HepG2 (cell line): ENCODE measurements around the gene CRYM. TPM values are rescaled to one million over a fixed set of nuclear protein-coding genes. Genes with fewer than 3 reads are reported as not detected.

Source experiments
- ATAC-seq: fragments of 200-7000 bp; cut with Tn5 transposase; 3 replicates; pipeline ENCODE4 v1.9.1; 2020; ENCODE audit warnings: mild to moderate bottlenecking, moderate library complexity
- BruUV-seq: library from RNA; stranded (reverse); fragments of 400-500 nt; replicated peaks from 2 replicates; lab custom pipeline; 2021; lab: Mats Ljungman, UMichigan
- CTCF ChIA-PET: fragments of 300-600 bp; formaldehyde crosslinking; extraction: SDS; loops from one replicate; lab custom pipeline; 2021; ENCODE audit warnings: low total read pairs, inconsistent platforms, low intra/inter-chr PET ratio; lab: Yijun Ruan, JAX
- POLR2A ChIA-PET: fragments of 350-600 bp; sonication (Branson Sonifier 250); formaldehyde crosslinking; loops from one replicate; lab custom pipeline; 2020; ENCODE audit warnings: antibody characterized with exemption, inconsistent platforms; lab: Yijun Ruan, JAX
- DNase-seq: peaks from one replicate; pipeline ENCODE4 v3.0.0-alpha.2; 2015; ENCODE audit warnings: low spot score
- FAIRE-seq: peaks from 3 replicates; lab custom pipeline; 2011; peaks lifted over from hg19 to GRCh38; lab: Jason Lieb, UNC
- H2AFZ ChIP-seq: one replicate; pipeline ENCODE4 v1.6.1; 2011; ENCODE audit warnings: low read length, inconsistent platforms
- H3K27ac ChIP-seq: fragments of 300-600 bp; 3 replicates; pipeline ENCODE4 v1.8.0; 2011; ENCODE audit warnings: mixed run types, mild to moderate bottlenecking, mixed read lengths, low read length, inconsistent platforms; ENCODE audit not compliant: insufficient read depth; ENCODE audit errors: extremely low read length
- H3K27me3 ChIP-seq, 2 experiments: fragments of 200-600 bp in 1 of 2; 2 replicates in 1 of 2; 3 replicates in 1 of 2; pipeline versions ENCODE4 v1.6.0 to v1.8.0; 2011; ENCODE audit warnings: low read length in 2 of 2, mild to moderate bottlenecking in 2 of 2, moderate library complexity in 2 of 2, inconsistent platforms in 1 of 2; ENCODE audit not compliant: insufficient read depth in 2 of 2, control insufficient read depth in 1 of 2
- H3K36me3 ChIP-seq, 2 experiments: fragments of 200-600 bp in 1 of 2; replicated peaks in 1 of 2; 2 replicates in 1 of 2; 3 replicates in 1 of 2; pipeline versions ENCODE4 v1.5.1 to v1.8.0; 2011; ENCODE audit warnings: low read length in 2 of 2, inconsistent platforms in 1 of 2; ENCODE audit not compliant: insufficient read depth in 2 of 2, control insufficient read depth in 1 of 2
- H3K4me1 ChIP-seq: 2 replicates; pipeline ENCODE4 v1.5.1; 2012; ENCODE audit warnings: low read length, inconsistent platforms; ENCODE audit not compliant: insufficient read depth
- H3K4me2 ChIP-seq: 2 replicates; pipeline ENCODE4 v1.6.0; 2011; ENCODE audit warnings: low read depth, low read length, inconsistent platforms
- H3K4me3 ChIP-seq, 3 experiments: fragments of 200-600 bp in 1 of 3; sonication (generic), shearing (Covaris generic) in 1 of 3; replicated peaks in 1 of 3; 2 replicates each; pipeline ENCODE4 v1.5.1; 2011 to 2016; ENCODE audit warnings: low read length in 3 of 3, inconsistent platforms in 2 of 3, low read depth in 2 of 3, mild to moderate bottlenecking in 2 of 3, control low read depth in 1 of 3, mixed read lengths in 1 of 3; ENCODE audit not compliant: insufficient read depth in 1 of 3
- H3K79me2 ChIP-seq: one replicate; pipeline ENCODE4 v1.6.1; 2011; ENCODE audit warnings: low read length, inconsistent platforms; ENCODE audit not compliant: insufficient read depth
- H3K9ac ChIP-seq: 2 replicates; pipeline ENCODE4 v1.6.0; 2011; ENCODE audit warnings: mild to moderate bottlenecking, low read depth, low read length, inconsistent platforms; ENCODE audit not compliant: insufficient read depth
- H3K9me3 ChIP-seq: 2 replicates; pipeline ENCODE4 v1.5.1; 2012; ENCODE audit warnings: mild to moderate bottlenecking, low read length
- H4K20me1 ChIP-seq: 2 replicates; pipeline ENCODE4 v1.6.0; 2011; ENCODE audit warnings: inconsistent platforms, mild to moderate bottlenecking, low read length, moderate library complexity; ENCODE audit not compliant: insufficient read depth
- MTF2 ChIP-seq: sonication (generic); formaldehyde crosslinking; IDR thresholded peaks from 2 replicates; pipeline ENCODE4 v1.5.0; 2020; ENCODE audit warnings: missing genetic modification reagents, borderline replicate concordance
- MXD4 ChIP-seq: IDR thresholded peaks from 2 replicates; pipeline ENCODE4 v1.6.1; 2016; ENCODE audit warnings: mild to moderate bottlenecking, missing biosample characterization, missing genetic modification reagents
- PHF8 ChIP-seq: sonication (generic); formaldehyde crosslinking; IDR thresholded peaks from 2 replicates; pipeline ENCODE4 v1.5.0; 2020; ENCODE audit warnings: missing genetic modification reagents
- ZFP36L1 ChIP-seq: sonication (generic); formaldehyde crosslinking; IDR thresholded peaks from 2 replicates; pipeline ENCODE4 v1.8.0; 2022; ENCODE audit warnings: mild to moderate bottlenecking, missing genetic modification reagents, moderate library complexity
- ZNF292 ChIP-seq: sonication (generic); formaldehyde crosslinking; IDR thresholded peaks from 2 replicates; pipeline ENCODE4 v1.8.1; 2022; ENCODE audit warnings: mild to moderate bottlenecking, low read depth, missing genetic modification reagents, borderline replicate concordance
- ZNF441 ChIP-seq: sonication (generic); formaldehyde crosslinking; IDR thresholded peaks from 2 replicates; pipeline ENCODE4 v1.7.0; 2021; ENCODE audit warnings: missing genetic modification reagents, borderline replicate concordance
- ZSCAN21 ChIP-seq: sonication (generic); formaldehyde crosslinking; IDR thresholded peaks from 2 replicates; pipeline ENCODE4 v1.8.0; 2022; ENCODE audit warnings: mild to moderate bottlenecking, missing genetic modification reagents, moderate library complexity, borderline replicate concordance
- WGBS: methylation state at CpG from one replicate; pipeline ENCODE4 v1.1.6; 2017; ENCODE audit warnings: low lambda C conversion rate; 5-methylcytosine and 5-hydroxymethylcytosine counted together
- in situ Hi-C: cut with HindIII; loops from 2 replicates; pipeline ENCODE4 v1.10.0; 2017; ENCODE audit warnings: low pct_unique_long_range_greater_than_20kb; ENCODE audit not compliant: extremely low pct_ligation_motif_present
- intact Hi-C: fragments of 100-400 bp; cut with micrococcal nuclease; formaldehyde crosslinking; loops from one replicate; pipeline ENCODE4 v1.10.0; 2022; ENCODE audit not compliant: unreplicated experiment
- polyA plus RNA-seq, 8 experiments: library from polyadenylated mRNA; depleted of rRNA in 3 of 8; stranded (reverse) in 7 of 8; unstranded in 1 of 8; fragments of >200 nt; fragmentation: Illumina TruSeq in 4 of 8; extraction: Trizol in 4 of 8; gene quantifications; 2 replicates each; pipeline versions ENCODE4 v1.2.1 to v1.2.3, GENCODE V29; 2011 to 2016; ENCODE audit warnings: low read depth in 4 of 8, missing spikeins in 1 of 8, mixed read lengths in 1 of 8; ENCODE audit not compliant: insufficient read depth in 1 of 8
- total RNA-seq, 5 experiments: library from RNA; depleted of rRNA; stranded (reverse); fragments of >200 nt; fragmentation: Illumina TruSeq; extraction: Trizol; gene quantifications; 2 replicates each; pipeline ENCODE4 v1.2.3, GENCODE V29; 2016; ENCODE audit warnings: low read depth in 1 of 5
- TF ChIP-seq, protein P1 (sequence below): sonication (generic); formaldehyde crosslinking; IDR thresholded peaks from 2 replicates; pipeline ENCODE4 v1.5.0; 2020; ENCODE audit warnings: mild to moderate bottlenecking, low read depth, missing genetic modification reagents, borderline replicate concordance
- TF ChIP-seq, protein P2 (sequence below): sonication (generic); formaldehyde crosslinking; conservative IDR thresholded peaks from 2 replicates; pipeline ENCODE4 v1.8.0; 2022; ENCODE audit warnings: mild to moderate bottlenecking, moderate library complexity, missing genetic modification reagents
- TF ChIP-seq, protein P3 (sequence below): sonication (generic); formaldehyde crosslinking; IDR thresholded peaks from 2 replicates; pipeline ENCODE4 v1.4.0; 2020; ENCODE audit warnings: missing genetic modification reagents, mild to moderate bottlenecking, borderline replicate concordance

CRYM gene
- total and polyA plus RNA-seq, 2 of the 13 experiments (the other 11 are each of a cell fraction or from before 2014, with no cell fraction given), result 1.9 to 2.2 TPM

DNA sequence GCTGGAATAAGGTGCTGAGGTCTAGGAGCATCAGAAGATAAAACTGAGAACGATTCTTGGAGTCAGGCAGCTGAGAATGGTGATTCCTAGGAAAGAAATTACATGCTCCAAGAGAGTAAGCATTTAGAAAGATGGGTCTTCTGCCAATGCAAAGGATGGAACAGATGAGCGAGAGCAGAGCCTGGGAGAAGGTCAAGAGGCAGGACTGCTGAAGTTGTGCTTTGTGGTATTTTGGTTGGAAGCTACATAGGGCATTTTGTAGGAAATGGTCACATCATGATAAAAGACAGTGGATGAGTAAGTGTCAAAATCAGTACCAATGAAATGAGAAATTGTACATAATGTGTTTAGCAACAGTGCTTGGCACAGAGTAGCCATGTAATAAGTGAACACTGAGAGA is 1.4 kb upstream of the CRYM start (continued):
- no peak for TF ChIP-seq MXD4 (CRISPR knock-in tag)

DNA sequence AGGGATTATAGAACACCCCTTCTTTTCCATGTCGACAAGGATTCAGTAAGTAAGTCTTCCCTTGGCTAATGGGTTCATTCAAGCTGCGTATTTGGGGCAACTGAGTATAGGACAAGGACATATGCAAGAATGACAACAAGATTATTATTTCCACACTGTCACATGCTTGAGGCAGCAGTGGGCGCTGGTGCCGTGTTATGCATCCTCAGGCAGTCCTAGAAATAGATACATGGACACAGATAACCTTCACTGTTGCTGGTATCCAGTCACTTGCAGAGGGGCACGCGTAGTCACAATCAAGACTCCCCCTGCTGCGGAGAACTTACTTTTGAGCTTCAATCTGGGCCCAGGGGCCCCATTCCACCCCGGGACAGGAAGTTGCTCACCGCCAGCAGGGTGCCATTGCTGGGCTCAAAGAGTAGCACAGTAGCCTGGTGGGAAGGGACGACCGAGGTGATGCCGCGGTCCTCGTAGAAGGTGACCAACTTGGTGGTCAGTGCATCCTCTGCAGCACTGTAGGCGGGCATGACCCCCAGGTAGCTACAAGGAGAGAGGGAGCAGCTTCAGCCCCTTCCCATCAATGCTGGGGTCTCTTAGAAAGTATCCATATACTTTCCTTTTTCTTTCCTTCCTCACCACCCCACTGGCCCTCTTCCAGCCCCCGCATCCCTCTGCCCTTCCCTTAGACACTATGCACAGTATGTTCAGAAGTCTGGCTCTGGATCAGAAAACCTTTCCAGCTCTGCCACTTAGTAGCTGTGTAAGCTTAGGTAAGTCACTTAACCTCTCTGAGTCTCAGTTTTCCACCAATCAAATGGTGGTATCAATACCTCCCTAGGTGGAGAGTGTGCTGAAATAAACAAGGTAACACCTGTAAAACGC is 804 bp downstream of the CRYM start:
- ATAC-seq (peak; percentile 10), DNase-seq (no peak), FAIRE-seq (no peak)
- peaks cover 0 to 18% of the 10 kb centered on the region in 2 experiments; a peak in 2 of 5 replicates for H3K27me3 ChIP-seq
- H3K27ac ChIP-seq, result no peak overlapping the region
- no peak overlapping the region for H3K9ac ChIP-seq
- BruUV-seq, result no TSS peak
- ChIA-PET CTCF (interaction anchor here (0.7 to 3.9 kb wide), 5 partner anchors 24 to 121 kb away, joined by 3 to 58 read pairs (median 5); no protein-coding TSS in a partner anchor), POLR2A (no interaction called here)
- H3K36me3 ChIP-seq, result no peaks in the 10 kb centered on the region
- in situ Hi-C loops (loop anchor here (5.0 kb wide), 1 partner anchor 90 kb away; no protein-coding TSS in a partner anchor), intact Hi-C loops (loop anchor here (5.0 kb wide), 1 partner anchor 45 kb away; the partner anchor contains the start of gene ANKS4B)
- no peak overlapping the region for H2AFZ ChIP-seq
- no peaks in the 10 kb centered on the region for H3K9me3 ChIP-seq
- H3K4me2 ChIP-seq, result peak overlapping the region; percentile 98
- H3K79me2 ChIP-seq, result no peaks in the 10 kb centered on the region
- H3K4me3 ChIP-seq, result peak overlapping the region; percentile 51 to 79 (median 62); a peak in 5 of 6 replicates
- TF ChIP-seq ZNF292 (CRISPR knock-in tag) (no peak), PHF8 (CRISPR knock-in tag) (0 out of 2 replicates have a peak, but pooled peaks have one; percentile 1), ZSCAN21 (0 out of 2 replicates have a peak, but pooled peaks have one; percentile 54), ZNF441 (CRISPR knock-in tag) (0 out of 2 replicates have a peak, but pooled peaks have one; percentile 30), MTF2 (CRISPR knock-in tag) (0 out of 2 replicates have a peak, but pooled peaks have one; percentile 7), ZFP36L1 (CRISPR knock-in tag) (peak; percentile 34; the same call in 1 of the 2 replicates)
- TF ChIP-seq, protein P1, sequence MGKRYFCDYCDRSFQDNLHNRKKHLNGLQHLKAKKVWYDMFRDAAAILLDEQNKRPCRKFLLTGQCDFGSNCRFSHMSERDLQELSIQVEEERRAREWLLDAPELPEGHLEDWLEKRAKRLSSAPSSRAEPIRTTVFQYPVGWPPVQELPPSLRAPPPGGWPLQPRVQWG (CRISPR knock-in tag), result no peak
- TF ChIP-seq, protein P2, sequence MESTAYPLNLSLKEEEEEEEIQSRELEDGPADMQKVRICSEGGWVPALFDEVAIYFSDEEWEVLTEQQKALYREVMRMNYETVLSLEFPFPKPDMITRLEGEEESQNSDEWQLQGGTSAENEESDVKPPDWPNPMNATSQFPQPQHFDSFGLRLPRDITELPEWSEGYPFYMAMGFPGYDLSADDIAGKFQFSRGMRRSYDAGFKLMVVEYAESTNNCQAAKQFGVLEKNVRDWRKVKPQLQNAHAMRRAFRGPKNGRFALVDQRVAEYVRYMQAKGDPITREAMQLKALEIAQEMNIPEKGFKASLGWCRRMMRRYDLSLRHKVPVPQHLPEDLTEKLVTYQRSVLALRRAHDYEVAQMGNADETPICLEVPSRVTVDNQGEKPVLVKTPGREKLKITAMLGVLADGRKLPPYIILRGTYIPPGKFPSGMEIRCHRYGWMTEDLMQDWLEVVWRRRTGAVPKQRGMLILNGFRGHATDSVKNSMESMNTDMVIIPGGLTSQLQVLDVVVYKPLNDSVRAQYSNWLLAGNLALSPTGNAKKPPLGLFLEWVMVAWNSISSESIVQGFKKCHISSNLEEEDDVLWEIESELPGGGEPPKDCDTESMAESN (CRISPR knock-in tag), result no peak
- TF ChIP-seq, protein P3, sequence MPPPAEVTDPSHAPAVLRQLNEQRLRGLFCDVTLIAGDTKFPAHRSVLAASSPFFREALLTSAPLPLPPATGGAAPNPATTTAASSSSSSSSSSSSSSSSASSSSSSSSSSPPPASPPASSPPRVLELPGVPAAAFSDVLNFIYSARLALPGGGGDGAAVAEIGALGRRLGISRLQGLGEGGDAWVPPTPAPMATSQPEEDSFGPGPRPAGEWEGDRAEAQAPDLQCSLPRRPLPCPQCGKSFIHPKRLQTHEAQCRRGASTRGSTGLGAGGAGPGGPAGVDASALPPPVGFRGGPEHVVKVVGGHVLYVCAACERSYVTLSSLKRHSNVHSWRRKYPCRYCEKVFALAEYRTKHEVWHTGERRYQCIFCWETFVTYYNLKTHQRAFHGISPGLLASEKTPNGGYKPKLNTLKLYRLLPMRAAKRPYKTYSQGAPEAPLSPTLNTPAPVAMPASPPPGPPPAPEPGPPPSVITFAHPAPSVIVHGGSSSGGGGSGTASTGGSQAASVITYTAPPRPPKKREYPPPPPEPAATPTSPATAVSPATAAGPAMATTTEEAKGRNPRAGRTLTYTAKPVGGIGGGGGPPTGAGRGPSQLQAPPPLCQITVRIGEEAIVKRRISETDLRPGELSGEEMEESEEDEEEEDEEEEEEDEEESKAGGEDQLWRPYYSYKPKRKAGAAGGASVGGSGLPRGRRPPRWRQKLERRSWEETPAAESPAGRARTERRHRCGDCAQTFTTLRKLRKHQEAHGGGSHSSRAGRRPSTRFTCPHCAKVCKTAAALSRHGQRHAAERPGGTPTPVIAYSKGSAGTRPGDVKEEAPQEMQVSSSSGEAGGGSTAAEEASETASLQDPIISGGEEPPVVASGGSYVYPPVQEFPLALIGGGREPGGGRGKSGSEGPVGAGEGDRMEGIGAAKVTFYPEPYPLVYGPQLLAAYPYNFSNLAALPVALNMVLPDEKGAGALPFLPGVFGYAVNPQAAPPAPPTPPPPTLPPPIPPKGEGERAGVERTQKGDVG (CRISPR knock-in tag), result no peak
- H3K4me1 ChIP-seq, result peaks cover 35% of the 10 kb centered on the region
- 68% methylated on average over 17 of the region's 17 CpGs for WGBS
- H4K20me1 ChIP-seq, result no peaks in the 10 kb centered on the region
